Measurements from ENCODE around the gene ERC1.

DNA sequence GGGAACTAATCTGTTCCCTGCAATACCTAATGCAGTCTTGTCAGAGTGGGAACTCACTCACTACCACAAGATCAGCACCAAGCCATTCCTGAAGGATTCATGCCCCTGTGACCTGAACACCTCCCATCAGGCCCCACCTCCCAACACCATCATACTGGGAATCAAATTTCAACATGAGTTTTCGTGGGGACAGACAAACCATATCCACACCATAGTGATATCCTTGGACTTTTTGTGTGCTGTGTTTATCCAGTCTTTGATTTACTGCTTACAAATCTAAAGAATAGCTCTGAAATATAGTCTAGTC is 359.9 kb downstream of the ERC1 start:
- TF ChIP-seq POLR2A (IDR thresholded peaks at IDR 0.05): no peak
- TF ChIP-seq, protein P1, sequence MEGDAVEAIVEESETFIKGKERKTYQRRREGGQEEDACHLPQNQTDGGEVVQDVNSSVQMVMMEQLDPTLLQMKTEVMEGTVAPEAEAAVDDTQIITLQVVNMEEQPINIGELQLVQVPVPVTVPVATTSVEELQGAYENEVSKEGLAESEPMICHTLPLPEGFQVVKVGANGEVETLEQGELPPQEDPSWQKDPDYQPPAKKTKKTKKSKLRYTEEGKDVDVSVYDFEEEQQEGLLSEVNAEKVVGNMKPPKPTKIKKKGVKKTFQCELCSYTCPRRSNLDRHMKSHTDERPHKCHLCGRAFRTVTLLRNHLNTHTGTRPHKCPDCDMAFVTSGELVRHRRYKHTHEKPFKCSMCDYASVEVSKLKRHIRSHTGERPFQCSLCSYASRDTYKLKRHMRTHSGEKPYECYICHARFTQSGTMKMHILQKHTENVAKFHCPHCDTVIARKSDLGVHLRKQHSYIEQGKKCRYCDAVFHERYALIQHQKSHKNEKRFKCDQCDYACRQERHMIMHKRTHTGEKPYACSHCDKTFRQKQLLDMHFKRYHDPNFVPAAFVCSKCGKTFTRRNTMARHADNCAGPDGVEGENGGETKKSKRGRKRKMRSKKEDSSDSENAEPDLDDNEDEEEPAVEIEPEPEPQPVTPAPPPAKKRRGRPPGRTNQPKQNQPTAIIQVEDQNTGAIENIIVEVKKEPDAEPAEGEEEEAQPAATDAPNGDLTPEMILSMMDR (IDR thresholded peaks at IDR 0.05): no peak

Measured in uterus (tissue), 2 donors.